Measurements from ENCODE around the gene S100B.

- TF ChIP-seq CTCF (IDR thresholded peaks at IDR 0.05) (no peak), POLR2AphosphoS5 (IDR thresholded peaks at IDR 0.05) (no peak), EP300 (IDR thresholded peaks at IDR 0.05) (no peak)
Observed at GRCh38 chr21:46645840-46646239, 41.0 kb upstream of the S100B start.
